ENCODE data around the gene RPGR. TPM values are rescaled to one million over a fixed set of nuclear protein-coding genes. Genes with fewer than 3 reads are reported as not detected.

Gene RPGR
- total RNA-seq, 2 donors from 2014 or later: 6.3 to 8.0 TPM

DNA sequence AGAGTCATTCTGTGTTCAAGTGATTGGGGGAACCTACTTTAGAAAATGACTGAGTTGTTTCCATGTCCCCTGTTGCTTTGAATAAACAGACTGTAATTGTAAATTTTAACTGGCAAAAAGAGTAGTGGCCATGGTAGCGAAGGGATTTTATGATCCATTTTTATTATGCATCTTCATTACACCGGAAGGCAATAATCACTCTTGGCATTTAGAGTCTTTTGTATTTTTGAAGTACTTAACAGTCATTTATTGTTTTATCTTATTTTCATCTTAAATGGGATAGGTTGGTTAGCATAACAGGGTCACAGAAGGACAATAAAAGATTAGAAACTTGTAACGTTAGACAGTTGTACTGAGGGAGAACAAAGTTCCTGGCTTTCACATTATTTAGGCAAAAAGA is 14.1 kb upstream of the RPGR start:
- Mint-ChIP-seq H3K9me3 (no peaks in the 10 kb centered on the region), H3K27ac (no peak overlapping the region), H3K36me3 (no peaks in the 10 kb centered on the region)
- ATAC-seq (no peak), DNase-seq (ENCODE audit: low spot score in 2 of 2) (no peak)

GRCh38 chrX:38336538-38337240 is 9.4 kb upstream of the RPGR start:
- Mint-ChIP-seq H3K27ac (no peak overlapping the region), H3K9me3 (no peaks in the 10 kb centered on the region), H3K36me3 (no peaks in the 10 kb centered on the region)
- no peak for ATAC-seq
- no peak for DNase-seq (ENCODE audit: low spot score in 2 of 2)

DNA sequence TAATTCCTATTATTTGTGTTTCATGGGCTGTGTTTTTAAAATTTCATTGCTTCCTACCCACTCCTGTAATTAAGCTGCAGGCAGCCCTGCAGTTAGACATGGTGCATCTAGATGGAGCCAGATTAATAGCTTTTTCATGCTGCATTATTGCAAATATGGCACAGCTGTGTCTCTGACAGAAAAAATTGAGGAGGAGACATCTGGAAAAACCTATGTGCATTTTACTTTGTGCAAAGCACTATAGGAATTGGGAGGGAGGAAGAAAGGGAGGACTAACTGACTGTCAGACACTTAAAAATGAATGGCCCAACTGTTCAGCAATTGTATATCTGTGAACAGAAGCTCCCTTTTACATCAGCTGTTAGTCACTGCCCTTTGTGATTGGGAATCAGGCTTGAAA is 8.1 kb upstream of the RPGR start:
- no peak overlapping the region for H3K27ac Mint-ChIP-seq
- H3K36me3 Mint-ChIP-seq: no peaks in the 10 kb centered on the region
- H3K9me3 Mint-ChIP-seq: no peaks in the 10 kb centered on the region
- ATAC-seq (no peak), DNase-seq (ENCODE audit: low spot score in 2 of 2) (no peak)

- ATAC-seq (no peak), DNase-seq (ENCODE audit: low spot score in 2 of 2) (no peak)
- H3K9me3 Mint-ChIP-seq: no peaks in the 10 kb centered on the region
- no peak overlapping the region for H3K27ac Mint-ChIP-seq
- no peaks in the 10 kb centered on the region for H3K36me3 Mint-ChIP-seq
Measured at GRCh38 chrX:38332505-38332904, 5.2 kb upstream of the RPGR start.

GRCh38 chrX:38327775-38328081 is 419 bp upstream of the RPGR start:
- Mint-ChIP-seq H3K36me3 (no peaks in the 10 kb centered on the region), H3K9me3 (no peaks in the 10 kb centered on the region), H3K27ac (peak overlapping the region; percentile 95 to 98)
- no peak for ATAC-seq
- DNase-seq (ENCODE audit: low spot score in 2 of 2): no peak

- no peaks in the 10 kb centered on the region for H3K36me3 Mint-ChIP-seq
- H3K9me3 Mint-ChIP-seq: no peaks in the 10 kb centered on the region
- DNase-seq (ENCODE audit: low spot score in 2 of 2): no peak
- ATAC-seq: no peak
- peak overlapping the region; percentile 93 to 95 for H3K27ac Mint-ChIP-seq
Measured at GRCh38 chrX:38326086-38326485, 1.2 kb downstream of the RPGR start.

DNA sequence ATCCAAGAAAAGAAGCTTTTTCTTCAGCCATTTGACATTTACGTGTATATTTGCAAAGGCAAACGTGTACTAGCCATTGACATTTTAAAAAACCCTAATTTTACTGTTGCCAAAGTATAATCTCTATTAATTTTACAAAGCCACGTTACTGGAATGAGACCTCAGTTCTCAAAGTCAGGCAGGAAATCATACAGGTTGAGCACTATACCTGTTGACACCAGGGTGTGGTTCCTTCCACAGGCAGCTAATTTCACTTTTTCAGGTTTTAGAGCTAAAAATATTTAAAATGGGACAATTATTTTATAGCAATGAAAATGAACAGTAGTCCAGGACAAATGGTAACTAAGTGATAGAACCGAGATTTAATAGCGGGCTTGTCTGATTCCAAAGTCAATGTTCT is 6.5 kb downstream of the RPGR start:
- DNase-seq (ENCODE audit: low spot score in 2 of 2) (no peak), ATAC-seq (no peak)
- Mint-ChIP-seq H3K27ac (no peak overlapping the region), H3K36me3 (no peaks in the 10 kb centered on the region), H3K9me3 (no peaks in the 10 kb centered on the region)

DNA sequence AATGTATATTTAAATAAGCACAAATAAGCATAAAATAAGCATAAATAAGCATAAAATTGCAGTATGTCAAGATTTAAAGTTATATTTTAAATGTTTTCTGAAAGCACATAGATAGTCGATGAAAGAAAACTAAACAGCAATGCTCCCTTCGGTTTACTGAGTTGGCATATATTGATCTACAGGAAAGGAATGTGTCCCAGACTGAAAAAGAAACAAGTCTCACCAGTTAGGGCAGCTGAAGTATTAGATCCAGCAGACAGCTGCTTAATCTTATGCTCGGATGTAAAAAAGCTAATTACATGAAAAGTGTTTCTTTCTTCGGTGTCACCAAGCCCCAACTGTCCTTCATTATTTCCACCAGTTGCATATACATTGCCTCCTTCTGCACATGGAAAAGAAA is 8.7 kb downstream of the RPGR start:
- DNase-seq (ENCODE audit: low spot score in 2 of 2): no peak
- Mint-ChIP-seq H3K9me3 (no peaks in the 10 kb centered on the region), H3K36me3 (no peaks in the 10 kb centered on the region), H3K27ac (no peak overlapping the region)
- no peak for ATAC-seq

GRCh38 chrX:38318196-38318595 is 9.1 kb downstream of the RPGR start:
- no peak overlapping the region for H3K27ac Mint-ChIP-seq
- ATAC-seq (no peak), DNase-seq (ENCODE audit: low spot score in 2 of 2) (no peak)
- no peaks in the 10 kb centered on the region for H3K9me3 Mint-ChIP-seq
- no peaks in the 10 kb centered on the region for H3K36me3 Mint-ChIP-seq

DNA sequence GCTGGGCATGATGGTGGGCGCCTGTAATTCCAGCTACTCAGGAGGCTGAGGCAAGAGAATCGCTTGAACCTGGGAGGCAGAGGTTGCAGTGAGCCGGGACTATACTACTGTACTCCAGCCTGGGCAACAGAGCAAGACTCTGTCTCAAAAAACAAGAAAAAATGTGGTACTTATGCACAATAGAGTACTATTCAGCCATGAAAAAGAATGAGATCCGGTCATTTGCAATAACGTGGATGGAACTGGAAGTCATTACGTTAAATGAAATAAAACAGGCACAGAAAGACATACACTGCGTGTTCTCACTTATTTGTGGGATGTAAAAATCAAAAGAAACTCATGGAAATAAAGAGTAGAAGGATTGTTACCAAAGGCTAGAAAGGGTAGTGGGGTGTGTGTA is 12.1 kb downstream of the RPGR start:
- H3K36me3 Mint-ChIP-seq: no peaks in the 10 kb centered on the region
- H3K27ac Mint-ChIP-seq: no peak overlapping the region
- DNase-seq (ENCODE audit: low spot score in 2 of 2): no peak
- ATAC-seq: no peak
- no peaks in the 10 kb centered on the region for H3K9me3 Mint-ChIP-seq

DNA sequence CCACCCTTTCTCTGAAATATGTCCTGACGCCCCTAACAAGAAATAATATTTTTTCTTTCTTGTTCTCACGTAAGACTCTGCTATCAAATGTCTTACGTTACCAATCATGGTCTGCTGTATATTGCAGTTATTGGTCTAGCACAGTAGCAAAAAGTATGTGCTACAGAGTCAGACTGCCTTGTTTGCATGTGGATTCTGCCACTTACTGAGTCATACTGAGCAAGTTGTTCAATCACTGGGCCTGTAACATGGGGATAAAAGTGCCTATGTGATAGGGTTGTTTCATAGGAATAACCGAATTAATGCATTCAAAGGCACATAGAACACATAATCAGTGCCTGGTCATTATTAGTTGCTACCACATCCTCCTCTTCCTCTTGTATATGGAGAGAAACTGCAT is 14.1 kb downstream of the RPGR start:
- no peak for DNase-seq (ENCODE audit: low spot score in 2 of 2)
- Mint-ChIP-seq H3K27ac (no peak overlapping the region), H3K36me3 (no peaks in the 10 kb centered on the region), H3K9me3 (no peaks in the 10 kb centered on the region)
- no peak for ATAC-seq

GRCh38 chrX:38312436-38312835 is 14.9 kb downstream of the RPGR start:
- no peak for ATAC-seq
- DNase-seq (ENCODE audit: low spot score in 2 of 2): no peak
- H3K36me3 Mint-ChIP-seq: no peaks in the 10 kb centered on the region
- no peaks in the 10 kb centered on the region for H3K9me3 Mint-ChIP-seq
- H3K27ac Mint-ChIP-seq: no peak overlapping the region

DNA sequence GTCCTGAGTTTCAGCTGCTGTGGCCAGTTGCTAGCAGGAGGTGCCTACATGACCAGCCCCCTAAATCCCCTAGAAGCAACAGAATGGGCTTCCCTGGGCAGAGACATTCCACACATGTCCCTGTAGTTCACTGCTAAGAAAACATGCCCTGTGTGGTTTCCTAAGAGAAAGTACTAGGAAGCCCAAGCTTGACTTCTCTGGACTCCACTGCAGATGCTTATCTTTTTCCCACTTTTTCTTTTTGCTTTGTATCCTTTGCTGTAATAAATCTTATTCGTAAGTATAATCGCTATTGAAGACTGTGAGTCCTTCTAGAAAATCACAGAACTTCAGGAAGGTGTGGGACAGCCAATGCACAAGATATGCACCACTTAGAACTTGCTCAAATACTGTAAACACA is 15.6 kb downstream of the RPGR start:
- Mint-ChIP-seq H3K27ac (no peak overlapping the region), H3K36me3 (no peaks in the 10 kb centered on the region), H3K9me3 (no peaks in the 10 kb centered on the region)
- DNase-seq (ENCODE audit: low spot score in 2 of 2) (no peak), ATAC-seq (no peak)

DNA sequence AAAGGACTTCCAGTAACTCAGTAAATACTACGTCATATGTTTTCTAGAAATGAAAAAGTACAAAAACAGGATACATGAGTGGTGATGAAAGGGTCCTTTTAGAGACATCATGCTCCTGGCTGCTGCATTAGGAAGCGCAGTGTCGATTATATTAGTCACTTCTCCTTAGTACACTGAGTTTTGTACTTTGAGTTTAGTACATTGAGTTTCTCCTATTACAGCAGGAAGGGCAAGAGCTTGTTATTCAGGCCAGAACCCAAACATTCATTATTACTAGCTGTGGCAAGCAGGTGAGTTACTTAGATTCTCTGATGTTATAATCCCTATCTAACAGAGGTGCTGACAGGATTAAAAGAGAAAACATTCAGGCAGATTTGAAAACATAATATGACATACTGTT is 21.3 kb downstream of the RPGR start:
- Mint-ChIP-seq H3K9me3 (no peaks in the 10 kb centered on the region), H3K36me3 (no peaks in the 10 kb centered on the region), H3K27ac (no peak overlapping the region)
- no peak for DNase-seq (ENCODE audit: low spot score in 2 of 2)
- ATAC-seq: no peak

DNA sequence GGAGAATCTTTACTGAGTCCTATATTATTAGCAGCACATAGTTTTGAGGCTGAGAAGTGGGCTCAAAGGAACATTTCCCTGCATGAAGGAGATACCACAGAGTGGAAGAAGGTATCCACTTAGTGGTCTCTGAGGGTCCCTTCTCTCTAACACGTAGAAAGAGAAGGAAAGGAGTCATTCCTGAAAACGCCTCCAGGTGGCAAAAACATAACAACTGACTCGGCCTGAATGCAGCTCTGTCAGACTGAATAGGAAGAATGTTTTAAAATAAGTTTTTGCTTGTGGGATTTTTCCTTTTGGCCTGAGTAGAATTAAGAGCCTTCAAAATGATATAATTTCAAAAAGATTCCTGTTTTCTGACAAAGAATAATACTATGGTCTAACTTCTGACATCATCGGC is 23.3 kb downstream of the RPGR start:
- no peak overlapping the region for H3K27ac Mint-ChIP-seq
- DNase-seq (ENCODE audit: low spot score in 2 of 2) (no peak), ATAC-seq (no peak)
- no peaks in the 10 kb centered on the region for H3K9me3 Mint-ChIP-seq
- H3K36me3 Mint-ChIP-seq: no peaks in the 10 kb centered on the region

- DNase-seq (ENCODE audit: low spot score in 2 of 2) (no peak), ATAC-seq (no peak)
- no peak overlapping the region for H3K27ac Mint-ChIP-seq
- H3K36me3 Mint-ChIP-seq: no peaks in the 10 kb centered on the region
- no peaks in the 10 kb centered on the region for H3K9me3 Mint-ChIP-seq
Measured at GRCh38 chrX:38293741-38294140, 33.6 kb downstream of the RPGR start.

GRCh38 chrX:38287674-38288073 is 39.6 kb downstream of the RPGR start:
- no peak overlapping the region for H3K27ac Mint-ChIP-seq
- ATAC-seq (no peak), DNase-seq (ENCODE audit: low spot score in 2 of 2) (no peak)
- H3K9me3 Mint-ChIP-seq: no peaks in the 10 kb centered on the region
- H3K36me3 Mint-ChIP-seq: peaks cover 0 to 5% of the 10 kb centered on the region in 2 donors

- H3K27ac Mint-ChIP-seq: no peak overlapping the region
- H3K9me3 Mint-ChIP-seq: no peaks in the 10 kb centered on the region
- H3K36me3 Mint-ChIP-seq: peaks cover 0 to 5% of the 10 kb centered on the region in 2 donors
- no peak for DNase-seq (ENCODE audit: low spot score in 2 of 2)
- no peak for ATAC-seq
Measured at GRCh38 chrX:38285649-38286048, 41.7 kb downstream of the RPGR start.

DNA sequence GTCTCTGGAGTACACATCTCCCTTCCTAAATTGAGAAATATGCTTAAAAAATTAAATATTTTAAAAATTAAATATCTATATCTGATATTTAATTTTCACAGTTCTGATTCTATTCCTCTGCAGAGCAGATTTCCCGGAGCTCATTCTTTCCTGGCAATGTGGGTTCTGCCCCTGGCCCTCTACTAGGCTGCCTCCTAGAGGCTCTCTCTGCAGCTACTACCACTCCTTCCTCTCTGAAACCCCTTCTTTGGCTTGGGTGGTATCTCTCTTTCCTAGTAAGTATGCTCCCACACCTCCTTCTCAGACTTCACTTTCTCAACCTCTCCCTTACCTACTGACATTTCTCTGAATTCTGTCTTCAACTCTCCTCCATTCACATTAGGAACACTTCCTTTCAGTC is 45.3 kb downstream of the RPGR start:
- no peaks in the 10 kb centered on the region for H3K36me3 Mint-ChIP-seq
- H3K27ac Mint-ChIP-seq: no peak overlapping the region
- no peak for DNase-seq (ENCODE audit: low spot score in 2 of 2)
- H3K9me3 Mint-ChIP-seq: no peaks in the 10 kb centered on the region
- no peak for ATAC-seq
